ENCODE measurements around the gene RPS18. TPM values are rescaled to one million over a fixed set of nuclear protein-coding genes. Genes with fewer than 3 reads are reported as not detected.

The RPS18 gene
- total and polyA plus RNA-seq, 9 of the 15 experiments (the other 6 are each of a cell fraction or from before 2014, with no cell fraction given): 5,023 to 17,516 (median 8,131) TPM

GRCh38 chr6:33248643-33248931, 23.3 kb upstream of the RPS18 start (continued):
- TF ChIP-seq ZNF407 (IDR thresholded peaks at IDR 0.05; ENCODE audit: low read depth): no peak
- peak; percentile 21; the same call in 1 of the 2 replicates for TF ChIP-seq NR2C2 (CRISPR knock-in tag; IDR thresholded peaks at IDR 0.05)
- TF ChIP-seq NR2C2 (tag; IDR thresholded peaks at IDR 0.05): no peak
- no peak for TF ChIP-seq PYGO2 (tag; IDR thresholded peaks at IDR 0.05)
- TF ChIP-seq GTF2E2 (tag; IDR thresholded peaks at IDR 0.05): 0 out of 2 replicates have a peak, but pooled peaks have one; percentile 4
- no peak for TF ChIP-seq BCL6 (CRISPR knock-in tag; IDR thresholded peaks at IDR 0.05)
- no peak for TF ChIP-seq ZNF212 (CRISPR knock-in tag; IDR thresholded peaks at IDR 0.05)
- TF ChIP-seq, protein P1, sequence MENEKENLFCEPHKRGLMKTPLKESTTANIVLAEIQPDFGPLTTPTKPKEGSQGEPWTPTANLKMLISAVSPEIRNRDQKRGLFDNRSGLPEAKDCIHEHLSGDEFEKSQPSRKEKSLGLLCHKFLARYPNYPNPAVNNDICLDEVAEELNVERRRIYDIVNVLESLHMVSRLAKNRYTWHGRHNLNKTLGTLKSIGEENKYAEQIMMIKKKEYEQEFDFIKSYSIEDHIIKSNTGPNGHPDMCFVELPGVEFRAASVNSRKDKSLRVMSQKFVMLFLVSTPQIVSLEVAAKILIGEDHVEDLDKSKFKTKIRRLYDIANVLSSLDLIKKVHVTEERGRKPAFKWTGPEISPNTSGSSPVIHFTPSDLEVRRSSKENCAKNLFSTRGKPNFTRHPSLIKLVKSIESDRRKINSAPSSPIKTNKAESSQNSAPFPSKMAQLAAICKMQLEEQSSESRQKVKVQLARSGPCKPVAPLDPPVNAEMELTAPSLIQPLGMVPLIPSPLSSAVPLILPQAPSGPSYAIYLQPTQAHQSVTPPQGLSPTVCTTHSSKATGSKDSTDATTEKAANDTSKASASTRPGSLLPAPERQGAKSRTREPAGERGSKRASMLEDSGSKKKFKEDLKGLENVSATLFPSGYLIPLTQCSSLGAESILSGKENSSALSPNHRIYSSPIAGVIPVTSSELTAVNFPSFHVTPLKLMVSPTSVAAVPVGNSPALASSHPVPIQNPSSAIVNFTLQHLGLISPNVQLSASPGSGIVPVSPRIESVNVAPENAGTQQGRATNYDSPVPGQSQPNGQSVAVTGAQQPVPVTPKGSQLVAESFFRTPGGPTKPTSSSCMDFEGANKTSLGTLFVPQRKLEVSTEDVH (IDR thresholded peaks at IDR 0.05; ENCODE audit: low read depth, partially characterized antibody): no peak
- no peak for TF ChIP-seq NUFIP1 (IDR thresholded peaks at IDR 0.05; ENCODE audit: partially characterized antibody)
- TF ChIP-seq ZNF239 (CRISPR knock-in tag; IDR thresholded peaks at IDR 0.05): no peak
- no peak for TF ChIP-seq CREB5 (CRISPR knock-in tag; IDR thresholded peaks at IDR 0.05)
- no peak for TF ChIP-seq HDAC3 (IDR thresholded peaks at IDR 0.05; ENCODE audit: borderline replicate concordance, partially characterized antibody)
- TF ChIP-seq, protein P2, sequence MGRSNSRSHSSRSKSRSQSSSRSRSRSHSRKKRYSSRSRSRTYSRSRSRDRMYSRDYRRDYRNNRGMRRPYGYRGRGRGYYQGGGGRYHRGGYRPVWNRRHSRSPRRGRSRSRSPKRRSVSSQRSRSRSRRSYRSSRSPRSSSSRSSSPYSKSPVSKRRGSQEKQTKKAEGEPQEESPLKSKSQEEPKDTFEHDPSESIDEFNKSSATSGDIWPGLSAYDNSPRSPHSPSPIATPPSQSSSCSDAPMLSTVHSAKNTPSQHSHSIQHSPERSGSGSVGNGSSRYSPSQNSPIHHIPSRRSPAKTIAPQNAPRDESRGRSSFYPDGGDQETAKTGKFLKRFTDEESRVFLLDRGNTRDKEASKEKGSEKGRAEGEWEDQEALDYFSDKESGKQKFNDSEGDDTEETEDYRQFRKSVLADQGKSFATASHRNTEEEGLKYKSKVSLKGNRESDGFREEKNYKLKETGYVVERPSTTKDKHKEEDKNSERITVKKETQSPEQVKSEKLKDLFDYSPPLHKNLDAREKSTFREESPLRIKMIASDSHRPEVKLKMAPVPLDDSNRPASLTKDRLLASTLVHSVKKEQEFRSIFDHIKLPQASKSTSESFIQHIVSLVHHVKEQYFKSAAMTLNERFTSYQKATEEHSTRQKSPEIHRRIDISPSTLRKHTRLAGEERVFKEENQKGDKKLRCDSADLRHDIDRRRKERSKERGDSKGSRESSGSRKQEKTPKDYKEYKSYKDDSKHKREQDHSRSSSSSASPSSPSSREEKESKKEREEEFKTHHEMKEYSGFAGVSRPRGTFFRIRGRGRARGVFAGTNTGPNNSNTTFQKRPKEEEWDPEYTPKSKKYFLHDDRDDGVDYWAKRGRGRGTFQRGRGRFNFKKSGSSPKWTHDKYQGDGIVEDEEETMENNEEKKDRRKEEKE (IDR thresholded peaks at IDR 0.05; ENCODE audit: borderline replicate concordance in 1 of 2, control insufficient read depth in 1 of 2, low read depth in 2 of 2, low read length in 1 of 2): 0 out of 4 replicates have a peak, but pooled peaks of 1 of the 2 experiments have one; percentile 36

All from K562 (cell line).